Erythroblast (primary cell): ENCODE measurements around the gene INF2.

Experiments
- GATA1 ChIP-seq: IDR thresholded peaks from 2 replicates; pipeline ENCODE4 v1.6.1; 2011; ENCODE audit warnings: low read depth, mild to moderate bottlenecking, control low read depth, low read length, moderate library complexity
- POLR2A ChIP-seq: IDR thresholded peaks from 2 replicates; pipeline ENCODE4 v1.6.1; 2011; ENCODE audit warnings: mild to moderate bottlenecking, low read length

DNA sequence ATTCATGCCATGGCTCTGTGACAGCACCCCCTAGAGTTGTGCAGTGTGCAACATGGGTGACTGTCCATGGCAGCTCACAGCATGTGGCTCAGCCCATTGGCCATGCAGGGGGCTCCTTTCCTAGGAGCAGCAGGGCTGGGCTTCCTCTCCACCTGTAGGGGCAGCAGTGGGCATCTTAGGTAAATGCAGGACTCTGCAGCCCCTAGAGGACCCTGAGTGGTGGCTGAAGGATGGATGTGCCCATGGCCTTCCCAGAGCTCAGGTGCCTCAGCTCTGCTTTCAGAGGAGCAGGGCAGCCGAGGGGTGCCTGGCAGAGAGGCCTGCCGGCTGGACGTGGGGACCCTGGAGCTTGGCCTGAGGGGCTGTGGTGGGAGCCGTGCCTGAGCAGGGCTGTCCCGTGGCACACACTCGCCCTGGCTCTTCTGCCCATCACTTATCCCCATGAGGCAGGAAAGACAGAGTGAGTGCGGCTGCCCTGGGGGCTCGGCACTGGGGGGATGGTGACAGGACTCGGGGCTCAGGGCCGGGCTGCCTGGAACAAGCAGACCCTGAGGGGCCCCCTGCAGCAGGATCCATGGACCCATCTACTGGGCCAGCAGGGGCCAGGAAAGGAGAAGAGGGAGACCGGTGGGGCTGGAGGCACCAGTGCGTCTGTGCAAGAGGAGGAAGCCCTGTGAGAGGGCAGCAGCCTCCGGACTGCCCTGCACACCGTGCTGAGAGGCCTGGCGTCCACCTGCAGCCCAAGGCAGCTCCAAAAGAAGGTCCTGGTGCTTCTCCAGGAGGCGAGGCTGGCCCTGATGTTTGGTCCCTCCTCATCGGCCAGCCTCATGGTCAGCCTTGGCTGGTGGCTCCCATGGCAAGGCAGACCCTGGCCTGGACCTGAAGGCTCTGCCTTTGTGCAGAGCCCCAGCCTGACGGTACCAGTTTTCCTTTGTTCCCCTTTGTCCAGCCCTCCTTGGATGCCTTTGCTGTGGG is 42.2 kb downstream of the INF2 start:
- TF ChIP-seq POLR2A = no peak
- TF ChIP-seq GATA1 = no peak
